GM10266 (cell line): ENCODE measurements around the gene FGF19.

ENCODE experiments used
- DNase-seq: peaks from one replicate; pipeline ENCODE4 v3.0.0; 2012; ENCODE audit errors: extremely low spot score
- CTCF ChIP-seq: IDR thresholded peaks from 2 replicates; pipeline ENCODE4 v1.5.1; 2012; ENCODE audit warnings: mild to moderate bottlenecking, low read depth; ENCODE audit not compliant: control insufficient read depth, insufficient read depth; ENCODE audit errors: missing control alignments

FGF19 gene

GRCh38 chr11:69654660-69655478 lies 49.0 kb downstream of the FGF19 start:
- DNase-seq = no peak
- TF ChIP-seq CTCF = no peak

- TF ChIP-seq CTCF = no peak
- DNase-seq = no peak
Observed at GRCh38 chr11:69654001-69654659, 49.7 kb downstream of the FGF19 start.

- no peak for DNase-seq
- no peak for TF ChIP-seq CTCF
Observed at GRCh38 chr11:69653406-69653960, 50.3 kb downstream of the FGF19 start.

- TF ChIP-seq CTCF = no peak
- no peak for DNase-seq
Observed at GRCh38 chr11:69652999-69653398, 50.8 kb downstream of the FGF19 start.

GRCh38 chr11:69651834-69652620 lies 51.8 kb downstream of the FGF19 start:
- no peak for TF ChIP-seq CTCF

GRCh38 chr11:69650832-69651344 lies 52.9 kb downstream of the FGF19 start:
- TF ChIP-seq CTCF = no peak

More at GRCh38 chr11:69651834-69652620, 51.8 kb downstream of the FGF19 start:
- no peak for DNase-seq

More at GRCh38 chr11:69650832-69651344, 52.9 kb downstream of the FGF19 start:
- DNase-seq = no peak
